Measurements from ENCODE around the gene AHCTF1.
"Not testable (repeated sequence)": the region's sequence is repeated elsewhere in the genome, so short reads cannot be mapped to it uniquely, and the experiment has no call there.

The AHCTF1 gene

GRCh38 chr1:246921481-246921880, 10.3 kb downstream of the AHCTF1 start:
- no peak for DNase-seq (ENCODE audit: low spot score)

- DNase-seq (ENCODE audit: low spot score): no peak
These were observed 11.8 kb downstream of the AHCTF1 start for GRCh38 chr1:246919902-246920301.

GRCh38 chr1:246916026-246916923, 15.5 kb downstream of the AHCTF1 start:
- DNase-seq (ENCODE audit: low spot score): not testable (repeated sequence)

- no peak for DNase-seq (ENCODE audit: low spot score)
These were observed 24.3 kb downstream of the AHCTF1 start for GRCh38 chr1:246907472-246907871.

- DNase-seq (ENCODE audit: low spot score): no peak
These were observed 24.9 kb downstream of the AHCTF1 start for GRCh38 chr1:246906833-246907232.

GRCh38 chr1:246901874-246902273, 29.9 kb downstream of the AHCTF1 start:
- DNase-seq (ENCODE audit: low spot score): no peak

- DNase-seq (ENCODE audit: low spot score): no peak
These were observed 34.4 kb downstream of the AHCTF1 start for GRCh38 chr1:246897302-246897701.

- peak; percentile 49 for DNase-seq (ENCODE audit: low spot score)
These were observed 38.4 kb downstream of the AHCTF1 start for GRCh38 chr1:246893191-246893939.

GRCh38 chr1:246891105-246891504, 40.6 kb downstream of the AHCTF1 start:
- no peak for DNase-seq (ENCODE audit: low spot score)

GRCh38 chr1:246888522-246888921, 43.2 kb downstream of the AHCTF1 start:
- DNase-seq (ENCODE audit: low spot score): no peak

GRCh38 chr1:246885389-246885788, 46.4 kb downstream of the AHCTF1 start:
- DNase-seq (ENCODE audit: low spot score): not testable (repeated sequence)

- no peak for DNase-seq (ENCODE audit: low spot score)
These were observed 53.2 kb downstream of the AHCTF1 start for GRCh38 chr1:246878551-246878950.

- DNase-seq (ENCODE audit: low spot score): no peak
These were observed 55.3 kb downstream of the AHCTF1 start for GRCh38 chr1:246876431-246876830.

GRCh38 chr1:246875041-246876026, 56.4 kb downstream of the AHCTF1 start:
- peak; percentile 82 for DNase-seq (ENCODE audit: low spot score)

- DNase-seq (ENCODE audit: low spot score): no peak
These were observed 65.8 kb downstream of the AHCTF1 start for GRCh38 chr1:246865921-246866320.

- not testable (repeated sequence) for DNase-seq (ENCODE audit: low spot score)
These were observed 68.0 kb downstream of the AHCTF1 start for GRCh38 chr1:246863791-246864190.

- DNase-seq (ENCODE audit: low spot score): no peak
These were observed 71.3 kb downstream of the AHCTF1 start for GRCh38 chr1:246860401-246860800.

GRCh38 chr1:246856371-246856770, 75.4 kb downstream of the AHCTF1 start:
- DNase-seq (ENCODE audit: low spot score): no peak

GRCh38 chr1:246850640-246851039, 81.1 kb downstream of the AHCTF1 start:
- DNase-seq (ENCODE audit: low spot score): not testable (repeated sequence)

- no peak for DNase-seq (ENCODE audit: low spot score)
These were observed 87.9 kb downstream of the AHCTF1 start for GRCh38 chr1:246843876-246844275.

GRCh38 chr1:246840761-246841160, 91.0 kb downstream of the AHCTF1 start:
- not testable (repeated sequence) for DNase-seq (ENCODE audit: low spot score)

GRCh38 chr1:246838118-246838456, 93.7 kb downstream of the AHCTF1 start:
- no peak for DNase-seq (ENCODE audit: low spot score)
